HepG2 (cell line): Measurements from ENCODE around the gene HDGFL2. TPM values are rescaled to one million over a fixed set of nuclear protein-coding genes. Genes with fewer than 3 reads are reported as not detected.
A peak's percentile ranks its signal among the peaks of the same experiment; 100 is the strongest.

Experiments
- GABPB1 ChIP-seq: IDR thresholded peaks from 2 replicates; pipeline ENCODE4 v1.6.1; 2016; ENCODE audit warnings: mild to moderate bottlenecking, missing genetic modification reagents, moderate library complexity, missing compliant biosample characterization
- JARID2 ChIP-seq: sonication (generic); formaldehyde crosslinking; IDR thresholded peaks from 2 replicates; pipeline ENCODE4 v1.8.1; 2023; ENCODE audit warnings: missing genetic modification reagents, inconsistent platforms; ENCODE audit not compliant: insufficient replicate concordance
- KDM4B ChIP-seq: sonication (generic); formaldehyde crosslinking; IDR thresholded peaks from 2 replicates; pipeline ENCODE4 v1.4.0; 2020; ENCODE audit warnings: missing genetic modification reagents
- PAX8 ChIP-seq: sonication (generic); formaldehyde crosslinking; IDR thresholded peaks from 2 replicates; pipeline ENCODE4 v1.8.0; 2022; ENCODE audit warnings: mild to moderate bottlenecking, missing genetic modification reagents, borderline replicate concordance
- PHF5A ChIP-seq: IDR thresholded peaks from one replicate; pipeline ENCODE4 v1.6.1; 2018; ENCODE audit warnings: low read depth, missing genetic modification reagents; ENCODE audit not compliant: unreplicated experiment
- PHF8 ChIP-seq: sonication (generic); formaldehyde crosslinking; IDR thresholded peaks from 2 replicates; pipeline ENCODE4 v1.5.0; 2020; ENCODE audit warnings: missing genetic modification reagents
- RAD21 ChIP-seq: fragments of 450-650 bp; formaldehyde crosslinking; IDR thresholded peaks from 2 replicates; pipeline ENCODE4 v1.5.0; 2020; ENCODE audit warnings: mild to moderate bottlenecking
- RBM39 ChIP-seq: fragments of 200-400 bp; formaldehyde crosslinking; IDR thresholded peaks from one replicate; pipeline ENCODE4 v1.6.1; 2018; ENCODE audit warnings: antibody characterized with exemption, mild to moderate bottlenecking, low read depth, low read length; ENCODE audit not compliant: poor library complexity, severe bottlenecking
- RFX5 ChIP-seq: IDR thresholded peaks from 2 replicates; pipeline ENCODE4 v1.6.1; 2011; ENCODE audit warnings: low read depth, low read length, improper control_type of control experiment
- RXRA ChIP-seq: sonication (generic); formaldehyde crosslinking; IDR thresholded peaks from 2 replicates; pipeline ENCODE4 v1.5.1; 2020; ENCODE audit warnings: missing genetic modification reagents
- SRF ChIP-seq: IDR thresholded peaks from 2 replicates; pipeline ENCODE4 v1.6.1; 2011; ENCODE audit warnings: mild to moderate bottlenecking, low read depth, low read length, moderate library complexity
- YY1 ChIP-seq: IDR thresholded peaks from 2 replicates; pipeline ENCODE4 v1.6.1; 2011; ENCODE audit warnings: low read length, low read depth, moderate library complexity, mild to moderate bottlenecking; ENCODE audit not compliant: insufficient read depth, insufficient replicate concordance
- ZBTB1 ChIP-seq: sonication (generic); formaldehyde crosslinking; IDR thresholded peaks from 2 replicates; pipeline ENCODE4 v1.4.0; 2020; ENCODE audit warnings: missing genetic modification reagents, borderline replicate concordance
- ZNF207 ChIP-seq: fragments of 450-650 bp; IDR thresholded peaks from 2 replicates; pipeline ENCODE4 v1.6.1; 2016; ENCODE audit warnings: antibody characterized with exemption, borderline replicate concordance
- ZNF747 ChIP-seq: sonication (generic); formaldehyde crosslinking; IDR thresholded peaks from 2 replicates; pipeline ENCODE4 v1.8.1; 2023; ENCODE audit warnings: missing genetic modification reagents, mild to moderate bottlenecking, borderline replicate concordance
- ZSCAN9 ChIP-seq: IDR thresholded peaks from 2 replicates; pipeline ENCODE4 v1.6.1; 2016; ENCODE audit warnings: borderline replicate concordance
- polyA plus RNA-seq, 8 experiments: library from polyadenylated mRNA; depleted of rRNA in 3 of 8; stranded (reverse) in 7 of 8; unstranded in 1 of 8; fragments of >200 nt; fragmentation: Illumina TruSeq in 4 of 8; extraction: Trizol in 4 of 8; gene quantifications; 2 replicates each; pipeline versions ENCODE4 v1.2.1 to v1.2.3, GENCODE V29; 2011 to 2016; ENCODE audit warnings: low read depth in 4 of 8, missing spikeins in 1 of 8, mixed read lengths in 1 of 8; ENCODE audit not compliant: insufficient read depth in 1 of 8
- total RNA-seq, 5 experiments: library from RNA; depleted of rRNA; stranded (reverse); fragments of >200 nt; fragmentation: Illumina TruSeq; extraction: Trizol; gene quantifications; 2 replicates each; pipeline ENCODE4 v1.2.3, GENCODE V29; 2016; ENCODE audit warnings: low read depth in 1 of 5
- TF ChIP-seq, protein P1 (sequence below): sonication (generic); formaldehyde crosslinking; IDR thresholded peaks from 2 replicates; pipeline ENCODE4 v1.5.0; 2020; ENCODE audit warnings: missing genetic modification reagents
- TF ChIP-seq, protein P2 (sequence below): sonication (generic); formaldehyde crosslinking; IDR thresholded peaks from 2 replicates; pipeline ENCODE4 v1.8.1; 2023; ENCODE audit warnings: mild to moderate bottlenecking, moderate library complexity, missing genetic modification reagents
- TF ChIP-seq, protein P3 (sequence below): sonication (generic); formaldehyde crosslinking; IDR thresholded peaks from 2 replicates; pipeline ENCODE4 v1.8.0; 2022; ENCODE audit warnings: mild to moderate bottlenecking, missing genetic modification reagents, moderate library complexity
- TF ChIP-seq, protein P4 (sequence below): sonication (generic); formaldehyde crosslinking; IDR thresholded peaks from 2 replicates; pipeline ENCODE4 v1.5.1; 2020; ENCODE audit warnings: missing genetic modification reagents, mild to moderate bottlenecking, borderline replicate concordance
- TF ChIP-seq, protein P5 (sequence below): sonication (generic); formaldehyde crosslinking; IDR thresholded peaks from 2 replicates; pipeline ENCODE4 v1.4.0; 2020; ENCODE audit warnings: missing genetic modification reagents, borderline replicate concordance

HDGFL2 gene
- total and polyA plus RNA-seq, 2 of the 13 experiments (the other 11 are each of a cell fraction or from before 2014, with no cell fraction given), result 20.0 to 51.1 TPM

DNA sequence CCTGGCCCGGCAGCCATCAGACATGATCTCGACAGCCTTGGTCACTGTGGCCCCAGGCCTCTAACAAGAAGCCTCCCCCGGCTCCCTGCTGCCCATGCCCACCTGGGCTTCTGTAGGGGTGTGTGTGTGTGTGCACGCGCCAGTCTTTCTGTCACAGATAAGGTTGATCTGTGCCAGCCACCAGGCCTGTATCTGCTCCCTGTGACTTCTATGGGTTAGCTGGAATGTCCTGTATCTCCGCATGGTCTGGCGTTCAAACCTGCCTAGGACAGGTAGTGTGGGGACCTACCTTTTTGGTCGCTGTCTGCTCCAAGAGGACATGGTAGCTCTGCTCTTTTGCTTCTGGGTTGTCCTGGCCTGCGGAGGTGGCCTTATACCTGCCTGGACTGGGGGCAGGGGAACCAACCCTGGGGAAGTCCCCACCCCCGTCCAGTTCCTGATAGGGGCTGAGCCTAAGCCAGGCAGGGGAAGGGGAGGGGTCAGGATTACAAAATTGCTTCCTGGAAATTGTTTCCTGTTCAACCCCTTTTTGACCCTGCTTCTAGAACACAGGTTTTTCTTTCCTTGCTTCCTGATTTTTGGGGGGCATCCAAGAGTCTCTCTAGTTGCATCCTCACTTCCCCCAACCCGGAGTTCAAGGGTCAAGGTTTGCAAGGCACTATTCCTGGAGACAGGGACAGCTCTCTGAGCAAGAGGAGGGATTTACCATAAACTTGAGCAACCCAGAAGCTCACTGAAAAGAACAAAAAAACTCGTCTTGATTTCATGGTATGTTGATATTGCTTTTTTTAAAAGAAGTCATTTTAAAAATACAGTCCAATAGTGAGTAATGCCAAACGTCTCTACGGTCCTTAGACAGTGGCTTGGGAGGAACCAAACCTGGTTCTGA, 67.8 kb downstream of the HDGFL2 start, which contains the start of gene LRG1 (continued):
- TF ChIP-seq JARID2 (CRISPR knock-in tag) (no peak), SRF (0 out of 2 replicates have a peak, but pooled peaks have one; percentile 17), RAD21 (no peak), RXRA (peak; percentile 78), RFX5 (no peak), ZBTB1 (CRISPR knock-in tag) (no peak), ZNF207 (no peak), ZNF747 (no peak), PHF5A (CRISPR knock-in tag) (no peak), KDM4B (no peak), GABPB1 (CRISPR knock-in tag) (peak; percentile 64), PAX8 (CRISPR knock-in tag) (no peak), ZSCAN9 (CRISPR knock-in tag) (peak; percentile 55), YY1 (no peak), RBM39 (no peak), PHF8 (CRISPR knock-in tag) (peak; percentile 68)
- TF ChIP-seq, protein P1, sequence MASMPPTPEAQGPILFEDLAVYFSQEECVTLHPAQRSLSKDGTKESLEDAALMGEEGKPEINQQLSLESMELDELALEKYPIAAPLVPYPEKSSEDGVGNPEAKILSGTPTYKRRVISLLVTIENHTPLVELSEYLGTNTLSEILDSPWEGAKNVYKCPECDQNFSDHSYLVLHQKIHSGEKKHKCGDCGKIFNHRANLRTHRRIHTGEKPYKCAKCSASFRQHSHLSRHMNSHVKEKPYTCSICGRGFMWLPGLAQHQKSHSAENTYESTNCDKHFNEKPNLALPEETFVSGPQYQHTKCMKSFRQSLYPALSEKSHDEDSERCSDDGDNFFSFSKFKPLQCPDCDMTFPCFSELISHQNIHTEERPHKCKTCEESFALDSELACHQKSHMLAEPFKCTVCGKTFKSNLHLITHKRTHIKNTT (CRISPR knock-in tag), result no peak
- TF ChIP-seq, protein P2, sequence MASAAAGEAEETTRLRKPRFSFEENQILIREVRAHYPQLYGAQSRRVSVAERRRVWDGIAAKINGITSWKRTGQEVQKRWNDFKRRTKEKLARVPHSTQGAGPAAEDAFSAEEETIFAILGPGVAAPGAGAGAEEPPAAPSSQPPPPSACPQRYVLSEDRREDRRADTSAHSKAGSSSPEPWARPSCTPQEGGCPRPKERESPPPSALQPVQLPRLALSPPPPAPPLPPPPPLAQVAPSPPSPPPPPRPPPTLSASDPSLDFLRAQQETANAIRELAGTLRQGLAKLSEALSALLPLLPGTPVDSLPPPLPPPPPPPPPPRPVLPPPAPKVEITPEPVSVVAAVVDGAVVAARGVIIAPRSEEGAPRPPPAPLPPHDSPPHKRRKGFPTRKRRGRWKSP (CRISPR knock-in tag), result peak; percentile 56; the same call in 1 of the 2 replicates
- TF ChIP-seq, protein P3, sequence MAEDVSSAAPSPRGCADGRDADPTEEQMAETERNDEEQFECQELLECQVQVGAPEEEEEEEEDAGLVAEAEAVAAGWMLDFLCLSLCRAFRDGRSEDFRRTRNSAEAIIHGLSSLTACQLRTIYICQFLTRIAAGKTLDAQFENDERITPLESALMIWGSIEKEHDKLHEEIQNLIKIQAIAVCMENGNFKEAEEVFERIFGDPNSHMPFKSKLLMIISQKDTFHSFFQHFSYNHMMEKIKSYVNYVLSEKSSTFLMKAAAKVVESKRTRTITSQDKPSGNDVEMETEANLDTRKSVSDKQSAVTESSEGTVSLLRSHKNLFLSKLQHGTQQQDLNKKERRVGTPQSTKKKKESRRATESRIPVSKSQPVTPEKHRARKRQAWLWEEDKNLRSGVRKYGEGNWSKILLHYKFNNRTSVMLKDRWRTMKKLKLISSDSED (CRISPR knock-in tag), result no peak
- TF ChIP-seq, protein P4, sequence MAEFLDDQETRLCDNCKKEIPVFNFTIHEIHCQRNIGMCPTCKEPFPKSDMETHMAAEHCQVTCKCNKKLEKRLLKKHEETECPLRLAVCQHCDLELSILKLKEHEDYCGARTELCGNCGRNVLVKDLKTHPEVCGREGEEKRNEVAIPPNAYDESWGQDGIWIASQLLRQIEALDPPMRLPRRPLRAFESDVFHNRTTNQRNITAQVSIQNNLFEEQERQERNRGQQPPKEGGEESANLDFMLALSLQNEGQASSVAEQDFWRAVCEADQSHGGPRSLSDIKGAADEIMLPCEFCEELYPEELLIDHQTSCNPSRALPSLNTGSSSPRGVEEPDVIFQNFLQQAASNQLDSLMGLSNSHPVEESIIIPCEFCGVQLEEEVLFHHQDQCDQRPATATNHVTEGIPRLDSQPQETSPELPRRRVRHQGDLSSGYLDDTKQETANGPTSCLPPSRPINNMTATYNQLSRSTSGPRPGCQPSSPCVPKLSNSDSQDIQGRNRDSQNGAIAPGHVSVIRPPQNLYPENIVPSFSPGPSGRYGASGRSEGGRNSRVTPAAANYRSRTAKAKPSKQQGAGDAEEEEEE (CRISPR knock-in tag), result no peak
- TF ChIP-seq, protein P5, sequence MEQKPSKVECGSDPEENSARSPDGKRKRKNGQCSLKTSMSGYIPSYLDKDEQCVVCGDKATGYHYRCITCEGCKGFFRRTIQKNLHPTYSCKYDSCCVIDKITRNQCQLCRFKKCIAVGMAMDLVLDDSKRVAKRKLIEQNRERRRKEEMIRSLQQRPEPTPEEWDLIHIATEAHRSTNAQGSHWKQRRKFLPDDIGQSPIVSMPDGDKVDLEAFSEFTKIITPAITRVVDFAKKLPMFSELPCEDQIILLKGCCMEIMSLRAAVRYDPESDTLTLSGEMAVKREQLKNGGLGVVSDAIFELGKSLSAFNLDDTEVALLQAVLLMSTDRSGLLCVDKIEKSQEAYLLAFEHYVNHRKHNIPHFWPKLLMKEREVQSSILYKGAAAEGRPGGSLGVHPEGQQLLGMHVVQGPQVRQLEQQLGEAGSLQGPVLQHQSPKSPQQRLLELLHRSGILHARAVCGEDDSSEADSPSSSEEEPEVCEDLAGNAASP, result 0 out of 2 replicates have a peak, but pooled peaks have one; percentile 45
